ENCODE measurements around the gene ZNF460. TPM values are rescaled to one million over a fixed set of nuclear protein-coding genes. Genes with fewer than 3 reads are reported as not detected.

ZNF460 gene
- total RNA-seq, 1 experiment from 2014 or later = 39.5 TPM

GRCh38 chr19:57342582-57342981 is 62.3 kb downstream of the ZNF460 start:
- no peak for ATAC-seq
- H3K27ac ChIP-seq (ENCODE audit: low read length) = no peak overlapping the region
- H3K4me1 ChIP-seq (ENCODE audit: insufficient read depth, low read length) = no peaks in the 10 kb centered on the region

More at GRCh38 chr19:57342582-57342981, 62.3 kb downstream of the ZNF460 start:
- Histone ChIP-seq H3K79me2 (ENCODE audit: low read length) (no peaks in the 10 kb centered on the region), H4K20me1 (ENCODE audit: low read length) (no peaks in the 10 kb centered on the region), H3K36me3 (ENCODE audit: low read depth, low read length) (no peaks in the 10 kb centered on the region), H3K9ac (ENCODE audit: low read length) (no peak overlapping the region), H3K27me3 (ENCODE audit: low read length) (no peaks in the 10 kb centered on the region), H3K9me2 (replicated peaks; ENCODE audit: low read length) (no peaks in the 10 kb centered on the region), H3F3A (ENCODE audit: low read length, unreplicated experiment) (no peaks in the 10 kb centered on the region), H3K4me3 (ENCODE audit: low read length) (no peak overlapping the region), H3K4me2 (ENCODE audit: low read length) (no peak overlapping the region), H3K9me3 (ENCODE audit: low read length) (no peaks in the 10 kb centered on the region), H2AFZ (ENCODE audit: low read length) (no peak overlapping the region)
- intact Hi-C loops (cut with micrococcal nuclease) = no loop called here
- DNase-seq = no peak
- POLR2A ChIA-PET (ENCODE audit: unreplicated experiment) = no interaction called here
- BruUV-seq (replicated peaks) = no TSS peak
- CTCF ChIA-PET = no interaction called here
- TF ChIP-seq EZH2phosphoT487 (IDR thresholded peaks at IDR 0.05; ENCODE audit: borderline replicate concordance, low read length) = no peak
- TF ChIP-seq EZH2 (IDR thresholded peaks at IDR 0.05; ENCODE audit: low read length, unreplicated experiment) = no peak
- TF ChIP-seq, protein P1, sequence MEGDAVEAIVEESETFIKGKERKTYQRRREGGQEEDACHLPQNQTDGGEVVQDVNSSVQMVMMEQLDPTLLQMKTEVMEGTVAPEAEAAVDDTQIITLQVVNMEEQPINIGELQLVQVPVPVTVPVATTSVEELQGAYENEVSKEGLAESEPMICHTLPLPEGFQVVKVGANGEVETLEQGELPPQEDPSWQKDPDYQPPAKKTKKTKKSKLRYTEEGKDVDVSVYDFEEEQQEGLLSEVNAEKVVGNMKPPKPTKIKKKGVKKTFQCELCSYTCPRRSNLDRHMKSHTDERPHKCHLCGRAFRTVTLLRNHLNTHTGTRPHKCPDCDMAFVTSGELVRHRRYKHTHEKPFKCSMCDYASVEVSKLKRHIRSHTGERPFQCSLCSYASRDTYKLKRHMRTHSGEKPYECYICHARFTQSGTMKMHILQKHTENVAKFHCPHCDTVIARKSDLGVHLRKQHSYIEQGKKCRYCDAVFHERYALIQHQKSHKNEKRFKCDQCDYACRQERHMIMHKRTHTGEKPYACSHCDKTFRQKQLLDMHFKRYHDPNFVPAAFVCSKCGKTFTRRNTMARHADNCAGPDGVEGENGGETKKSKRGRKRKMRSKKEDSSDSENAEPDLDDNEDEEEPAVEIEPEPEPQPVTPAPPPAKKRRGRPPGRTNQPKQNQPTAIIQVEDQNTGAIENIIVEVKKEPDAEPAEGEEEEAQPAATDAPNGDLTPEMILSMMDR (conservative IDR thresholded peaks at IDR 0.05; ENCODE audit: low read depth, low read length) = no peak

Other genes starting within 250 kb of the ZNF460 start
- gene USP29, start 160.5 kb upstream of the ZNF460 start, total RNA-seq (2014; rRNA removed) = not detected in 2 replicates
- not detected in 2 replicates for gene ZIM3, start 135.3 kb upstream of the ZNF460 start, total RNA-seq (2014; rRNA removed)
- not detected in 2 replicates for gene DUXA, start 113.0 kb upstream of the ZNF460 start, total RNA-seq (2014; rRNA removed)
- gene ZNF264, start 89.0 kb upstream of the ZNF460 start, total RNA-seq (2014; rRNA removed) = 44.1 and 53.9 TPM in 2 replicates
- gene AURKC, start 49.5 kb upstream of the ZNF460 start, total RNA-seq (2014; rRNA removed) = 2.0 and 3.2 TPM in 2 replicates
- 12.9 and 13.1 TPM in 2 replicates for gene ZNF805, start 39.9 kb upstream of the ZNF460 start, total RNA-seq (2014; rRNA removed)
- 5.2 and 7.6 TPM in 2 replicates for gene ZNF543, start 40.0 kb downstream of the ZNF460 start, total RNA-seq (2014; rRNA removed)
- 8.1 and 8.2 TPM in 2 replicates for gene ZNF304, start 70.8 kb downstream of the ZNF460 start, total RNA-seq (2014; rRNA removed)
- 16.1 and 21.0 TPM in 2 replicates for gene TRAPPC2B, start 83.1 kb downstream of the ZNF460 start, total RNA-seq (2014; rRNA removed)
- 0.81 and 3.2 TPM in 2 replicates for gene ZNF547, start 83.1 kb downstream of the ZNF460 start, total RNA-seq (2014; rRNA removed)
- gene ZNF548, start 109.4 kb downstream of the ZNF460 start, total RNA-seq (2014; rRNA removed) = 14.4 and 21.8 TPM in 2 replicates
- 4.7 and 7.8 TPM in 2 replicates for gene ZNF17, start 130.7 kb downstream of the ZNF460 start, total RNA-seq (2014; rRNA removed)
- 17.6 and 21.9 TPM in 2 replicates for gene ZNF749, start 154.8 kb downstream of the ZNF460 start, total RNA-seq (2014; rRNA removed)
- 0.18 TPM in 1 of 2 replicates, not detected in the other for gene VN1R1, start 176.7 kb downstream of the ZNF460 start, total RNA-seq (2014; rRNA removed)
- gene ZNF772, start 197.1 kb downstream of the ZNF460 start, total RNA-seq (2014; rRNA removed) = 12.5 and 14.1 TPM in 2 replicates
- gene ZNF419, start 207.3 kb downstream of the ZNF460 start, total RNA-seq (2014; rRNA removed) = 16.5 and 22.3 TPM in 2 replicates
- gene ZNF773, start 219.5 kb downstream of the ZNF460 start, total RNA-seq (2014; rRNA removed) = 9.0 and 21.1 TPM in 2 replicates
- gene ZNF549, start 246.9 kb downstream of the ZNF460 start, total RNA-seq (2014; rRNA removed) = 4.3 and 5.0 TPM in 2 replicates

Measured in PC-3 (cell line).